Liver (tissue), 9 donors: ENCODE results near the gene IFI16. TPM values are rescaled to one million over a fixed set of nuclear protein-coding genes. Genes with fewer than 3 reads are reported as not detected.

ENCODE experiments used
- DNase-seq: peaks from one replicate; pipeline ENCODE4 v3.0.0-alpha.2; 2017; ENCODE audit warnings: low spot score
- H3K27ac ChIP-seq, 2 donors: one replicate each; pipeline ENCODE4 v1.7.0; 2013; ENCODE audit warnings: inconsistent platforms in 2 of 2, low read length in 2 of 2, control low read depth in 1 of 2, low read depth in 1 of 2, mild to moderate bottlenecking in 1 of 2
- H3K27me3 ChIP-seq, 4 donors: one replicate each; pipeline versions ENCODE4 v1.6.1 to v1.7.0; 2013; ENCODE audit warnings: low read length in 3 of 4, inconsistent platforms in 1 of 4, mild to moderate bottlenecking in 1 of 4, moderate library complexity in 1 of 4; ENCODE audit not compliant: control insufficient read depth in 4 of 4, insufficient read depth in 4 of 4
- H3K36me3 ChIP-seq, 4 donors: one replicate each; pipeline versions ENCODE4 v1.6.1 to v1.7.0; 2013; ENCODE audit warnings: low read length in 3 of 4, mild to moderate bottlenecking in 3 of 4, low read depth in 1 of 4, moderate library complexity in 1 of 4; ENCODE audit not compliant: control insufficient read depth in 4 of 4, insufficient read depth in 3 of 4
- H3K4me1 ChIP-seq, 4 donors: one replicate each; pipeline versions ENCODE4 v1.6.1 to v1.7.0; 2013; ENCODE audit warnings: low read length in 3 of 4, mild to moderate bottlenecking in 3 of 4, moderate library complexity in 1 of 4; ENCODE audit not compliant: control insufficient read depth in 4 of 4, insufficient read depth in 4 of 4
- H3K4me3 ChIP-seq, 3 donors: one replicate each; pipeline versions ENCODE4 v1.6.1 to v1.7.0; 2013; ENCODE audit warnings: low read length in 3 of 3, control low read depth in 1 of 3, low read depth in 1 of 3, mild to moderate bottlenecking in 1 of 3
- H3K9ac ChIP-seq, 2 donors: one replicate each; pipeline ENCODE4 v1.7.0; 2013; ENCODE audit warnings: low read length in 2 of 2, mild to moderate bottlenecking in 2 of 2, moderate library complexity in 2 of 2, control low read depth in 1 of 2, low read depth in 1 of 2
- H3K9me3 ChIP-seq, 4 donors: one replicate each; pipeline versions ENCODE4 v1.6.1 to v1.7.0; 2013; ENCODE audit warnings: low read length in 3 of 4; ENCODE audit not compliant: control insufficient read depth in 4 of 4
- EGR1 ChIP-seq, 2 donors: IDR thresholded peaks; 2 replicates each; pipeline ENCODE4 v1.6.1; 2016 to 2018; ENCODE audit warnings: antibody characterized with exemption in 2 of 2, low read depth in 2 of 2
- FOXA1 ChIP-seq: IDR thresholded peaks from 2 replicates; pipeline ENCODE4 v1.6.1; 2016; ENCODE audit warnings: antibody characterized with exemption
- FOXA2 ChIP-seq: IDR thresholded peaks from 2 replicates; pipeline ENCODE4 v1.6.1; 2016; ENCODE audit warnings: antibody characterized with exemption
- GABPA ChIP-seq, 2 donors: IDR thresholded peaks in 1 of 2; conservative IDR thresholded peaks in 1 of 2; 2 replicates each; pipeline ENCODE4 v1.6.1; 2016; ENCODE audit warnings: antibody characterized with exemption in 2 of 2, mild to moderate bottlenecking in 1 of 2, moderate library complexity in 1 of 2
- HNF4G ChIP-seq: IDR thresholded peaks from 2 replicates; pipeline ENCODE4 v1.6.1; 2016; ENCODE audit warnings: antibody characterized with exemption
- JUND ChIP-seq, 2 donors: IDR thresholded peaks; 2 replicates each; pipeline ENCODE4 v1.6.1; 2016; ENCODE audit warnings: antibody characterized with exemption in 2 of 2
- NR2F2 ChIP-seq: IDR thresholded peaks from 2 replicates; pipeline ENCODE4 v1.6.1; 2016; ENCODE audit warnings: antibody characterized with exemption
- RXRA ChIP-seq, 2 donors: IDR thresholded peaks; 2 replicates each; pipeline ENCODE4 v1.6.1; 2017 to 2018; ENCODE audit warnings: antibody characterized with exemption in 2 of 2, mild to moderate bottlenecking in 1 of 2
- TAF1 ChIP-seq: conservative IDR thresholded peaks from 2 replicates; pipeline ENCODE4 v1.6.1; 2016; ENCODE audit warnings: antibody characterized with exemption, mild to moderate bottlenecking
- YY1 ChIP-seq: IDR thresholded peaks from 2 replicates; pipeline ENCODE4 v1.6.1; 2016; ENCODE audit warnings: antibody characterized with exemption, mild to moderate bottlenecking
- WGBS: extraction: QIAGEN DNeasy Blood & Tissue Kit; methylation state at CpG from one replicate; pipeline ENCODE4 v1.1.7; 2013; 5-methylcytosine and 5-hydroxymethylcytosine counted together
- polyA plus RNA-seq, 2 donors: library from polyadenylated mRNA; stranded (reverse) in 1 of 2; unstranded in 1 of 2; fragments of 200-250 nt in 1 of 2; fragments of >200 nt in 1 of 2; fragmentation: Nextera tagmentation in 1 of 2; extraction: Ambion mirVana in 1 of 2; gene quantifications; one replicate each; pipeline versions ENCODE4 v1.2.1 to v1.2.3, GENCODE V29; 2013 to 2015
- total RNA-seq, 2 donors: library from RNA; depleted of rRNA; stranded (reverse); fragments of >200 nt; gene quantifications; one replicate each; pipeline ENCODE4 v1.2.3, GENCODE V29; 2014
- TF ChIP-seq, protein P1 (sequence below): fragments of 150-350 bp; IDR thresholded peaks from 2 replicates; pipeline ENCODE4 v1.5.1; 2017; ENCODE audit warnings: improper control_type of control experiment, low read depth, low read length; ENCODE audit not compliant: missing input control
- TF ChIP-seq, protein P2 (sequence below): IDR thresholded peaks from 2 replicates; pipeline ENCODE4 v1.6.1; 2016; ENCODE audit warnings: antibody characterized with exemption, mild to moderate bottlenecking
- TF ChIP-seq, protein P3 (sequence below): IDR thresholded peaks from 2 replicates; pipeline ENCODE4 v1.6.1; 2016; ENCODE audit warnings: antibody characterized with exemption
- donor health status: healthy.
- donor health status: healthy.
- donor health status: healthy.
- donor health status: healthy.
- donor health status: healthy.

Gene IFI16
- total and polyA plus RNA-seq, 4 donors, result 7.9 to 10.3 (median 9.0) TPM

DNA sequence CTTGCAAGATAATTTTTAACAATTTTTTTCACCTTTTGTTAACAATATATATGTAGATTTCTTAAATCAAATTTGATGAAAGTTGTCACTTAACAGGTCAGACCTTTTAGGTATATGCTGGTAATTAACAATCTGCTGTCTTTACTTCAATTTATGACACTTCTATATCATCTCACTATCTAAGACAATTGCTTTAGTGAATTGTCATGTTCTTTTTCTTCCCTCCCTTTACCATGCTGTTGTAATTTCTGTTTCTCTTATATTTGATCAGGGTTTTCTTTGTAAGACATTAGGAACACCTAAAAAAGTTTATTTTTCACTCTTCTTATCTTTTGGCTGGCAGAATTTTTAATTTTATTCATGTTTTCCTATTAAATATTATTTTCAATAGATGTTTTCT is 2.0 kb downstream of the IFI16 start (continued):
- TF ChIP-seq FOXA1 (no peak), TAF1 (no peak), YY1 (no peak), GABPA (IDR thresholded peaks at IDR 0.05 in 1 of 2, conservative IDR thresholded peaks at IDR 0.05 in 1 of 2) (no peak), FOXA2 (no peak)
- TF ChIP-seq, protein P1, sequence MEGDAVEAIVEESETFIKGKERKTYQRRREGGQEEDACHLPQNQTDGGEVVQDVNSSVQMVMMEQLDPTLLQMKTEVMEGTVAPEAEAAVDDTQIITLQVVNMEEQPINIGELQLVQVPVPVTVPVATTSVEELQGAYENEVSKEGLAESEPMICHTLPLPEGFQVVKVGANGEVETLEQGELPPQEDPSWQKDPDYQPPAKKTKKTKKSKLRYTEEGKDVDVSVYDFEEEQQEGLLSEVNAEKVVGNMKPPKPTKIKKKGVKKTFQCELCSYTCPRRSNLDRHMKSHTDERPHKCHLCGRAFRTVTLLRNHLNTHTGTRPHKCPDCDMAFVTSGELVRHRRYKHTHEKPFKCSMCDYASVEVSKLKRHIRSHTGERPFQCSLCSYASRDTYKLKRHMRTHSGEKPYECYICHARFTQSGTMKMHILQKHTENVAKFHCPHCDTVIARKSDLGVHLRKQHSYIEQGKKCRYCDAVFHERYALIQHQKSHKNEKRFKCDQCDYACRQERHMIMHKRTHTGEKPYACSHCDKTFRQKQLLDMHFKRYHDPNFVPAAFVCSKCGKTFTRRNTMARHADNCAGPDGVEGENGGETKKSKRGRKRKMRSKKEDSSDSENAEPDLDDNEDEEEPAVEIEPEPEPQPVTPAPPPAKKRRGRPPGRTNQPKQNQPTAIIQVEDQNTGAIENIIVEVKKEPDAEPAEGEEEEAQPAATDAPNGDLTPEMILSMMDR, result no peak

DNA sequence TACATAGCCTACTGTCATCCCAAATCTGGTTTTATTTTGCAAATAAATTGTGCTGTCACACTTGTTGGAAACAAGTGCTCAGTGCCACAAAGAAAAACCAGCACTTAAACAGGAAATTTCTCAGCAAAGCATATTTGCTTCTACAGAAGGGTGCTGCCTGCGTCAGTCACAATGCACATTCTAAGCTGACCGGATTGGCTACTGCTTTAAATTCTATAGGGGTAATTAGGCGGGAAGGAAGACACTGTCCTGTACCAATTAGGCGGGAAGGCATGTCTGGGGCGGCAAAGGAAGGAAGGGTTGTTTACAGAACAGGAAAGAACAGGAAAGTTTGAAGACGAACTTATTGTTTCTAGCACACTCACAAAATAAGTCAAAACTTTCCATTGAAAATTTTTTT is 2.8 kb downstream of the IFI16 start:
- peak overlapping the region in 1 of 2 donors; percentile 91 for H3K9ac ChIP-seq
- DNase-seq, result no peak

More for the DNA sequence above, 2.8 kb downstream of the IFI16 start:
- WGBS, result 52% methylated on average over 6 of the region's 6 CpGs
- peaks cover 0 to 3% (median 0%) of the 10 kb centered on the region in 4 donors for H3K4me1 ChIP-seq
- peak overlapping the region in 2 of 3 donors; percentile 9 to 20 for H3K4me3 ChIP-seq
- TF ChIP-seq, protein P1, result no peak
- no peak for TF ChIP-seq FOXA1
- TF ChIP-seq JUND (IDR thresholded peaks at IDR 0.05), result no peak
- TF ChIP-seq GABPA (IDR thresholded peaks at IDR 0.05 in 1 of 2, conservative IDR thresholded peaks at IDR 0.05 in 1 of 2), result no peak
- TF ChIP-seq, protein P2, sequence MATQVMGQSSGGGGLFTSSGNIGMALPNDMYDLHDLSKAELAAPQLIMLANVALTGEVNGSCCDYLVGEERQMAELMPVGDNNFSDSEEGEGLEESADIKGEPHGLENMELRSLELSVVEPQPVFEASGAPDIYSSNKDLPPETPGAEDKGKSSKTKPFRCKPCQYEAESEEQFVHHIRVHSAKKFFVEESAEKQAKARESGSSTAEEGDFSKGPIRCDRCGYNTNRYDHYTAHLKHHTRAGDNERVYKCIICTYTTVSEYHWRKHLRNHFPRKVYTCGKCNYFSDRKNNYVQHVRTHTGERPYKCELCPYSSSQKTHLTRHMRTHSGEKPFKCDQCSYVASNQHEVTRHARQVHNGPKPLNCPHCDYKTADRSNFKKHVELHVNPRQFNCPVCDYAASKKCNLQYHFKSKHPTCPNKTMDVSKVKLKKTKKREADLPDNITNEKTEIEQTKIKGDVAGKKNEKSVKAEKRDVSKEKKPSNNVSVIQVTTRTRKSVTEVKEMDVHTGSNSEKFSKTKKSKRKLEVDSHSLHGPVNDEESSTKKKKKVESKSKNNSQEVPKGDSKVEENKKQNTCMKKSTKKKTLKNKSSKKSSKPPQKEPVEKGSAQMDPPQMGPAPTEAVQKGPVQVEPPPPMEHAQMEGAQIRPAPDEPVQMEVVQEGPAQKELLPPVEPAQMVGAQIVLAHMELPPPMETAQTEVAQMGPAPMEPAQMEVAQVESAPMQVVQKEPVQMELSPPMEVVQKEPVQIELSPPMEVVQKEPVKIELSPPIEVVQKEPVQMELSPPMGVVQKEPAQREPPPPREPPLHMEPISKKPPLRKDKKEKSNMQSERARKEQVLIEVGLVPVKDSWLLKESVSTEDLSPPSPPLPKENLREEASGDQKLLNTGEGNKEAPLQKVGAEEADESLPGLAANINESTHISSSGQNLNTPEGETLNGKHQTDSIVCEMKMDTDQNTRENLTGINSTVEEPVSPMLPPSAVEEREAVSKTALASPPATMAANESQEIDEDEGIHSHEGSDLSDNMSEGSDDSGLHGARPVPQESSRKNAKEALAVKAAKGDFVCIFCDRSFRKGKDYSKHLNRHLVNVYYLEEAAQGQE, result no peak
- no peak for TF ChIP-seq EGR1 (IDR thresholded peaks at IDR 0.05; ENCODE audit: low read depth in 2 of 2)
- no peak for TF ChIP-seq YY1
- TF ChIP-seq HNF4G, result no peak
- TF ChIP-seq FOXA2, result no peak
- TF ChIP-seq RXRA (IDR thresholded peaks at IDR 0.05), result no peak
- TF ChIP-seq, protein P3, sequence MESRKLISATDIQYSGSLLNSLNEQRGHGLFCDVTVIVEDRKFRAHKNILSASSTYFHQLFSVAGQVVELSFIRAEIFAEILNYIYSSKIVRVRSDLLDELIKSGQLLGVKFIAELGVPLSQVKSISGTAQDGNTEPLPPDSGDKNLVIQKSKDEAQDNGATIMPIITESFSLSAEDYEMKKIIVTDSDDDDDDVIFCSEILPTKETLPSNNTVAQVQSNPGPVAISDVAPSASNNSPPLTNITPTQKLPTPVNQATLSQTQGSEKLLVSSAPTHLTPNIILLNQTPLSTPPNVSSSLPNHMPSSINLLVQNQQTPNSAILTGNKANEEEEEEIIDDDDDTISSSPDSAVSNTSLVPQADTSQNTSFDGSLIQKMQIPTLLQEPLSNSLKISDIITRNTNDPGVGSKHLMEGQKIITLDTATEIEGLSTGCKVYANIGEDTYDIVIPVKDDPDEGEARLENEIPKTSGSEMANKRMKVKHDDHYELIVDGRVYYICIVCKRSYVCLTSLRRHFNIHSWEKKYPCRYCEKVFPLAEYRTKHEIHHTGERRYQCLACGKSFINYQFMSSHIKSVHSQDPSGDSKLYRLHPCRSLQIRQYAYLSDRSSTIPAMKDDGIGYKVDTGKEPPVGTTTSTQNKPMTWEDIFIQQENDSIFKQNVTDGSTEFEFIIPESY, result no peak
- TF ChIP-seq NR2F2, result no peak
- peaks cover 0 to 5% (median 0%) of the 10 kb centered on the region in 4 donors for H3K27me3 ChIP-seq
- peaks cover 0 to 6% (median 1%) of the 10 kb centered on the region in 4 donors for H3K36me3 ChIP-seq
- peak overlapping the region; percentile 14 for H3K27ac ChIP-seq
- no peaks in the 10 kb centered on the region for H3K9me3 ChIP-seq
